HG03469 (cell line): ENCODE results near the gene PEX13.
A peak's percentile ranks its signal among the peaks of the same experiment; 100 is the strongest.

Experiments used
- ATAC-seq: cut with Tn5 transposase; IDR thresholded peaks from one replicate; pipeline ENCODE4 v1.9.1; 2021; ENCODE audit warnings: mild to moderate bottlenecking, moderate library complexity, moderate number of reproducible peaks; ENCODE audit not compliant: unreplicated experiment

Gene PEX13

DNA sequence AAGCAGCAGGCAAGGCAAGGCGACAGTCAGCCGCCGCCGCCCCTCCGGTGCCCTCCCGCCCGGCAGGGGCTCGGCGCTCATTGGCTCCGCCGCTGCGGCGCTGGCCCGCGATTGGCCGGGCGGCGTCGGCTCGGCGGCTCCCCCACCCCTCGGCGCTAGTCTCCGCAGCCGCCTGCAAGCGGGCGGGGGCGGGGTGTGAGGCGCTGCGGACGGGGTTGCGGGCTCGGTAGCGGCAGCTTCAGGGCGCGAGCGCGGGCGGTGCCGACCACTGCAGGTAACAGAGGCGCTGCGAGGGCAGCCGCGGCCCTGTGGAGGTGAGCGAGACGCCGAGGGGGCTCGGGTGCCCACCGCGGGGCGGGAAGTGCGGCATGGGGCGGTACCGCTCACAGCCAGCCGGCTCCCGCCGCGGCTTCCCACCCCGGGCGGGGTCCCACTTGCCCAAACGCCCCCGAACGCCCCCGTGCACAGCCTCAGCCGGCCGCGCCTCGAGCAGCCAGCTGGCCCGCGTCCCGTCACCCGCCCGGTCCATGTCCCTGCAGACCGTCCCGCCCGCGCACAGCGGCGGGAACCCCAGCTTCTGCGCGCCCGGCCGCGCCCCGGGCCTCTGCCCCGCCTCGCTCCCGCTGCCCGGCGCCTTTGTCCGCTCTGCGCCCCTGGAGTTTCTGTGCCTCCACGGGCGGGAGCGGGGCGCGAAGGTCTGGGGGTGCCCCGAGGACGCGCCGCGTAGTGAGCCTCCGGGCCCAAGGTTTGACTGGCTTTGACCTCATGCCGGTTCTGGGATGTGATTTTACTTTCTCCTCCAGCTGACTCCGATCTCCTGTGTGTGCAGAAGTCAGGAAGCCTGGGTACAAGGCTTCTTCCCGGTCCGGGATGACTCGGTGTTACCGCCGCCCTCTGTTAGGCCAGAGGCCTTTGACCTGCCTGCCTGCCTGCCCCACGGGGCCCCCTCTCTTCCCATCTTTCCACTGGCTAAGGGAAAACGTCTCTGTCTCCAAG is 48.5 kb downstream of the PEX13 start, which contains the start of gene SANBR:
TSS of gene SANBR (plus strand) at position 158 of the 996 bp plus-strand sequence. CDS start 4,480 bp downstream, outside the sequence.
- ATAC-seq = peak; percentile 93

DNA sequence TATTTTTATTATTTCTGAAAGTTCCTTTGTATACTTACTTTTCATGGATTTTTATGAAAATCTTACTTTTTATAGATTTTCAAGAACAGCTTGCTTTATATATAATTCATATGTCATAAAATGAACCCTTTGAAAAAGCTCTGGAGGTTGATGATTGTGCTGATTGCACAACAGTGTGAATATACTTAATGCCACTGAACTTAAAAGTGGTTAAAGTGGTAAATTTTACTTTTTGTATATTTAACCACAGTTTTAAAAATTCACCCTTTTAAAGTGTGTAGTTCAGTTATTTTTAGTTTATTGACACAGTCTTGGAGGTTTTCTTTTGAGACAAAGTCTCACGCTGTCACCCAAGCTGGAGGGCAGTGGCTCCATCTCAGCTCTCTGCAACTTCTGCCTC is 56.6 kb downstream of the PEX13 start:
- no peak for ATAC-seq

DNA sequence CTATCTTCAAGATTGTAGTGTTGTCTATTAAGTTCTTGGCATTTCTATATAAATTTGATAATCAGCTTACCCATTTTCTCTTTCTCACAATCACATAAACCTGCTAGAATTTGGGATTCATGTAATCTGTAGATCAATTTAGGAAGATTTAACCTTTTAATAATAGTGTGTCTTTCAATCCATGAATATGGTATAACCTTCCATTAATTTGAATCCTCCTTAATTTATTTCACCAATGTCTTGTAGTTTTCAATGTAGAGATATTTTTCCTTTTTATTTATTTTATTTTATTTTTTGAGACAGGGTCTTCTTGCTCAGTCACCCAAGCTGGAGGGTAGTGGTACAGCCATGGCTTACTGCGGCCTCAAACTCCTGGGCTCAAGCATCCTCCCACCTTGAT is 68.4 kb downstream of the PEX13 start:
- no peak for ATAC-seq

DNA sequence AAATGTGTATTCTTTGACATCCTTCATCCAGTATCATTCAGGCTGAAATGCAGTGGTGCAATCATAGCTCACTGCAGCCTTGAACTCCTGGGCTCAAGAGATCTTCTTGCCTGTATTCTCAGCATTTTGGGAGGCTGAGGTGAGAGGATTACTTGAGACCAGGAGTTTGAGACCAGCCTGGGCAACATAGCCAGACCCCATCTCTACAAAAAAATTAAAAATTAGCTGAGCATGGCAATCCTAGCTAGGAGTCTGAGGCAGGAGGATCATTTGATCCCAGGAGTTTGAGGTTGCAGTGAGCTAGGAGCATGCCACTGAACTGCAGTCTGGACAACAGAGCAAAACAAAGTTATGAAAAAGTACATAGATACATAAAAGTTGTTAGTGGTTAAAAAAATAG is 72.3 kb downstream of the PEX13 start:
- no peak for ATAC-seq

DNA sequence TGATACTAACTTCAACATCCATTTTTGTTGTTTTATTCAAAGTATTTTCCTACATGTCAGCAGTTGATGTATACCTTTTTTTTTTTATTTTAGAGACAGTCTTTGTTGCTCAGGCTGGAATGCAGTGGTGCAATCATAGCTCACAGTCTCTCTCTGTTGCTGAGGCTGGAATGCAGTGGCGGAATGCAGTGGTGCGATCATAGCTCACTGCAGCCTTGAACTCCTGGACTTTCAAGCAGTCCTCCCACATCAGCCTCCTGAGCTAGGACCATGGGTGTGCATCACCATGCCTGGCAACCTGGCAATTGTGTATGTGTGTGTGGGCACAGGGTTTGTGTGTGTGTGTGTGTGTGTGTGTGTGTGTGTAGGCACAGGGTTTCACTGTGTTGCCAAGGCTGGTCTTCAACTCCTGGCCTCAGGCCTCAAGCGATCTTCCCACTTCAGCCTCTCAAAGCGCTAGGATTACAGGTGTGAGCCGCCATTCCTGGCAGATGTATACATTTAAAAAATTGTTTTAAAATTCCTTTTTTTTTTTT is 72.9 kb downstream of the PEX13 start:
- ATAC-seq = no peak

DNA sequence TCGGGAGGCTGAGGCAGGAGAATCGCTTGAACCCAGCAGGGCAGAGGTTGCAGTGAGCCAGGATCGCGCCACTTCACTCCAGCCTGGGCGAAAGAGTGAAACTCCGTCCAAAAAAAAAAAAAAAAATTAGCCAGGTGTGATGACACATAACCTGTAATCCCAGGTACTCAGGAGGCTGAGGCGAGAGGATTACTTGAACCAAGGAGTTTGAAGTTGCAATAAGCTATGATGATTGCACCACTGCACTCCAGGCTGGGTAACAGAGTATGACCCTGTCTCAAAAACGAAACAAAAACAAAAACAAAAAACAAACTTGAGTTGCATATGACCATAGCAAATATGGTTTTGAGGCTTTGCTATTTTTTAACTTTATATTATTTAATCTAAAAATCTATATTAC is 74.0 kb downstream of the PEX13 start:
- ATAC-seq = no peak

DNA sequence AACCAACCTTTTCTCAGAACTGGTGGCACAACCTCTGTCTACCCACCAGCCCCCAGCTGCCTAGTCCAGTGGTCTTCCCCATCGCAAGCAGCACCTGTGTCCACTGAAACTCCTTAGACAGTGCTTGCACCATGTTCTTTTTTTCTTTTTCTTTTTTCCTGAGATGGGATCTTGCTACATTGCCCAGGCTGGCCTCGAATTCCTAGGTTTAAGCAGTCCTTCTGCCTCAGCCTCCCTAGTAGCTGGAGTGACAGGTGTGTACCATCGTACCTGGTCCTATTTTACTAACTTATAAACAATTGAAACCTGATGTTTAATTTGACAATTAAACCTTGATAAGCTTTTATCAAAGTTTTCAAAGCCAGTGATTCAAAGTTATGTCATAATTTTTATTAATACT is 78.9 kb downstream of the PEX13 start:
- ATAC-seq = no peak

DNA sequence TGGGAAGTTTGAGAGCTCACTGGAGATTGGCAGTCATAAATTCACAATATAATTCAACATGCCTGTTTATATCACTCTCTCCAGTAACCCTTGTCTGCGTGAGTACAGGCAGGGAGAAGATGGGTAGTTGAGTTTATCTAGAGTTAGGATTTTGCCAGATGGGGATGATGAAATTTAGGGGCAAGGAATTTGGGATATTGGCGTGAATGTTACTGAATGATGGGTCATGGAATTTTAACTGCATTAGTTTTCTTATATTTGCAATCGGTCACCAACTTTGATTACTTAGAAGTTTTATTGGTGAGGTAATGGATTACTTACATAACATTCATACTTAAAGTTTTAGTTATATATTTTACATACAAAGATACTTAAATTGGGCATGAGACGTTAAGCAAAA is 83.3 kb downstream of the PEX13 start:
- no peak for ATAC-seq
